GM12878 (cell line): ENCODE results near the gene MAP2K7. TPM values are rescaled to one million over a fixed set of nuclear protein-coding genes. Genes with fewer than 3 reads are reported as not detected.

Source experiments
- ATAC-seq: fragments of 200-7000 bp; cut with Tn5 transposase; 3 replicates; pipeline ENCODE4 v1.9.1; 2020; ENCODE audit warnings: mild to moderate bottlenecking, moderate library complexity
- BruUV-seq: library from RNA; stranded (reverse); fragments of 400-500 nt; replicated peaks from 2 replicates; lab custom pipeline; 2021; lab: Mats Ljungman, UMichigan
- CTCF ChIA-PET: fragments of 300-600 bp; sonication (Branson Sonifier 250); formaldehyde crosslinking; extraction: SDS; loops from one replicate; lab custom pipeline; 2021; ENCODE audit warnings: inconsistent platforms; lab: Yijun Ruan, JAX
- POLR2A ChIA-PET: fragments of 350-600 bp; formaldehyde crosslinking; extraction: SDS; loops from one replicate; lab custom pipeline; 2021; ENCODE audit warnings: inconsistent platforms; lab: Charles Lee
- RAD21 ChIA-PET: fragments of 300-600 bp; sonication (Branson Sonifier 250); formaldehyde crosslinking; loops from one replicate; lab custom pipeline; 2023; ENCODE audit warnings: antibody characterized with exemption; ENCODE audit not compliant: unreplicated experiment; lab: Charles Lee
- SMC1A ChIA-PET: fragments of 300-600 bp; sonication (Branson Sonifier 250); formaldehyde crosslinking; loops from one replicate; lab custom pipeline; 2023; ENCODE audit not compliant: unreplicated experiment, uncharacterized antibody; lab: Charles Lee
- DNase-seq: peaks from one replicate; pipeline ENCODE4 v3.0.0-alpha.2; 2011; ENCODE audit warnings: low read depth, low spot score
- FAIRE-seq: peaks from 3 replicates; lab custom pipeline; 2011; peaks lifted over from hg19 to GRCh38; lab: Jason Lieb, UNC
- H2AFZ ChIP-seq: 2 replicates; pipeline ENCODE4 v1.6.0; 2011; ENCODE audit warnings: low read depth, low read length, control low read depth; ENCODE audit not compliant: control insufficient read depth
- H3K27ac ChIP-seq: 2 replicates; pipeline ENCODE4 v1.5.1; 2011; ENCODE audit warnings: control low read depth; ENCODE audit not compliant: control insufficient read depth, insufficient read depth
- H3K27me3 ChIP-seq, 2 experiments: replicated peaks in 1 of 2; 2 replicates each; pipeline versions ENCODE4 v1.6.0 to v1.6.1; 2011; ENCODE audit warnings: low read length in 1 of 2; ENCODE audit not compliant: control insufficient read depth in 2 of 2, insufficient read depth in 2 of 2
- H3K36me3 ChIP-seq, 2 experiments: 2 replicates each; pipeline ENCODE4 v1.5.1; 2011; ENCODE audit warnings: low read length in 1 of 2; ENCODE audit not compliant: control insufficient read depth in 2 of 2, insufficient read depth in 2 of 2
- H3K4me1 ChIP-seq: 2 replicates; pipeline ENCODE4 v1.6.1; 2011; ENCODE audit warnings: mild to moderate bottlenecking, low read length, moderate library complexity, mixed read lengths; ENCODE audit not compliant: control insufficient read depth, insufficient read depth
- H3K4me2 ChIP-seq: 2 replicates; pipeline ENCODE4 v1.6.0; 2011; ENCODE audit warnings: control low read depth; ENCODE audit not compliant: control insufficient read depth, insufficient read depth
- H3K4me3 ChIP-seq: fragments of 200-600 bp; sonication (generic); 2 replicates; pipeline ENCODE4 v1.5.1; 2016
- H3K79me2 ChIP-seq: 2 replicates; pipeline ENCODE4 v1.6.0; 2011; ENCODE audit warnings: low read length; ENCODE audit not compliant: control insufficient read depth, insufficient read depth
- H3K9ac ChIP-seq: 2 replicates; pipeline ENCODE4 v1.8.0; 2011; ENCODE audit warnings: low read length, control low read depth, mixed read lengths; ENCODE audit not compliant: control insufficient read depth, insufficient read depth
- H3K9me3 ChIP-seq: replicated peaks from 3 replicates; pipeline ENCODE4 v1.5.1; 2011; ENCODE audit warnings: mild to moderate bottlenecking, low read length; ENCODE audit not compliant: control insufficient read depth, insufficient read depth
- H4K20me1 ChIP-seq: 2 replicates; pipeline ENCODE4 v1.6.0; 2011; ENCODE audit not compliant: control insufficient read depth, insufficient read depth
- MEF2B ChIP-seq: fragments of 450-650 bp; IDR thresholded peaks from 2 replicates; pipeline ENCODE4 v1.6.1; 2018; ENCODE audit warnings: mild to moderate bottlenecking, moderate library complexity; ENCODE audit not compliant: partially characterized antibody, poor library complexity, severe bottlenecking
- SIX5 ChIP-seq: IDR thresholded peaks from 2 replicates; pipeline ENCODE4 v1.6.1; 2011; ENCODE audit warnings: mild to moderate bottlenecking, low read depth, low read length, moderate library complexity; ENCODE audit not compliant: severe bottlenecking
- STAT1 ChIP-seq: fragments of 450-650 bp; conservative IDR thresholded peaks from 2 replicates; pipeline ENCODE4 v1.6.1; 2014; ENCODE audit warnings: antibody characterized with exemption, mild to moderate bottlenecking
- TAF1 ChIP-seq: IDR thresholded peaks from 2 replicates; pipeline ENCODE4 v1.6.1; 2011; ENCODE audit warnings: mild to moderate bottlenecking, low read depth, low read length, borderline replicate concordance
- WGBS: methylation state at CpG from one replicate; pipeline ENCODE4 v1.1.6; 2016; ENCODE audit warnings: low lambda C conversion rate; ENCODE audit not compliant: insufficient replicate concordance, insufficient coverage; ENCODE audit errors: missing lambda C conversion rate; 5-methylcytosine and 5-hydroxymethylcytosine counted together
- in situ Hi-C: fragments of 300-500 bp; cut with MboI; formaldehyde crosslinking; loops from 9 replicates; pipeline ENCODE4 v1.14.3; 2018; ENCODE audit warnings: mixed read lengths
- intact Hi-C: fragments of 100-400 bp; cut with micrococcal nuclease; formaldehyde crosslinking; loops from one replicate; pipeline ENCODE4 v1.14.2; 2022; ENCODE audit not compliant: unreplicated experiment
- polyA plus RNA-seq, 11 experiments: library from polyadenylated mRNA; depleted of rRNA in 4 of 11; unstranded in 6 of 11; stranded (reverse) in 5 of 11; fragments of >200 nt; fragmentation: Nextera tagmentation in 4 of 11; fragmentation: Illumina TruSeq in 1 of 11; extraction: Ambion mirVana in 4 of 11; extraction: Trizol in 1 of 11; gene quantifications; 1 replicate in 1 of 11; 2 replicates in 10 of 11; pipeline versions ENCODE4 v1.2.1 to v1.2.3, GENCODE V29; 2011 to 2016; ENCODE audit warnings: inconsistent platforms in 2 of 11, missing spikeins in 2 of 11, low read depth in 1 of 11
- total RNA-seq, 4 experiments: library from RNA; depleted of rRNA in 3 of 4; stranded (reverse); fragments of >200 nt in 3 of 4; fragmentation: Illumina TruSeq in 1 of 4; extraction: Trizol in 1 of 4; gene quantifications; 2 replicates each; pipeline versions ENCODE4 v1.2.1 to v1.2.3, GENCODE V29; 2013 to 2021
- TF ChIP-seq, protein P1 (sequence below): IDR thresholded peaks from 2 replicates; pipeline ENCODE4 v1.6.1; 2011; ENCODE audit warnings: mild to moderate bottlenecking, low read depth, low read length, moderate library complexity; ENCODE audit not compliant: insufficient replicate concordance
- TF ChIP-seq, protein P2 (sequence below): IDR thresholded peaks from 2 replicates; pipeline ENCODE4 v1.6.1; 2012; ENCODE audit warnings: low read depth, low read length, improper control_type of control experiment

The MAP2K7 gene
- total and polyA plus RNA-seq, 10 of the 15 experiments (the other 5 are each of a cell fraction or from before 2014, with no cell fraction given): 0.34 to 32.2 (median 6.7) TPM

- TF ChIP-seq, protein P1, sequence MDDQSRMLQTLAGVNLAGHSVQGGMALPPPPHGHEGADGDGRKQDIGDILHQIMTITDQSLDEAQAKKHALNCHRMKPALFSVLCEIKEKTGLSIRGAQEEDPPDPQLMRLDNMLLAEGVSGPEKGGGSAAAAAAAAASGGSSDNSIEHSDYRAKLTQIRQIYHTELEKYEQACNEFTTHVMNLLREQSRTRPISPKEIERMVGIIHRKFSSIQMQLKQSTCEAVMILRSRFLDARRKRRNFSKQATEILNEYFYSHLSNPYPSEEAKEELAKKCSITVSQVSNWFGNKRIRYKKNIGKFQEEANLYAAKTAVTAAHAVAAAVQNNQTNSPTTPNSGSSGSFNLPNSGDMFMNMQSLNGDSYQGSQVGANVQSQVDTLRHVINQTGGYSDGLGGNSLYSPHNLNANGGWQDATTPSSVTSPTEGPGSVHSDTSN: no peak
- TF ChIP-seq, protein P2, sequence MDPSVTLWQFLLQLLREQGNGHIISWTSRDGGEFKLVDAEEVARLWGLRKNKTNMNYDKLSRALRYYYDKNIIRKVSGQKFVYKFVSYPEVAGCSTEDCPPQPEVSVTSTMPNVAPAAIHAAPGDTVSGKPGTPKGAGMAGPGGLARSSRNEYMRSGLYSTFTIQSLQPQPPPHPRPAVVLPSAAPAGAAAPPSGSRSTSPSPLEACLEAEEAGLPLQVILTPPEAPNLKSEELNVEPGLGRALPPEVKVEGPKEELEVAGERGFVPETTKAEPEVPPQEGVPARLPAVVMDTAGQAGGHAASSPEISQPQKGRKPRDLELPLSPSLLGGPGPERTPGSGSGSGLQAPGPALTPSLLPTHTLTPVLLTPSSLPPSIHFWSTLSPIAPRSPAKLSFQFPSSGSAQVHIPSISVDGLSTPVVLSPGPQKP: no peak
- TF ChIP-seq STAT1: no peak
- TF ChIP-seq MEF2B: no peak
- no peak for TF ChIP-seq SIX5
Observed at GRCh38 chr19:7866399-7867091, 37.1 kb upstream of the MAP2K7 start (continued).

DNA sequence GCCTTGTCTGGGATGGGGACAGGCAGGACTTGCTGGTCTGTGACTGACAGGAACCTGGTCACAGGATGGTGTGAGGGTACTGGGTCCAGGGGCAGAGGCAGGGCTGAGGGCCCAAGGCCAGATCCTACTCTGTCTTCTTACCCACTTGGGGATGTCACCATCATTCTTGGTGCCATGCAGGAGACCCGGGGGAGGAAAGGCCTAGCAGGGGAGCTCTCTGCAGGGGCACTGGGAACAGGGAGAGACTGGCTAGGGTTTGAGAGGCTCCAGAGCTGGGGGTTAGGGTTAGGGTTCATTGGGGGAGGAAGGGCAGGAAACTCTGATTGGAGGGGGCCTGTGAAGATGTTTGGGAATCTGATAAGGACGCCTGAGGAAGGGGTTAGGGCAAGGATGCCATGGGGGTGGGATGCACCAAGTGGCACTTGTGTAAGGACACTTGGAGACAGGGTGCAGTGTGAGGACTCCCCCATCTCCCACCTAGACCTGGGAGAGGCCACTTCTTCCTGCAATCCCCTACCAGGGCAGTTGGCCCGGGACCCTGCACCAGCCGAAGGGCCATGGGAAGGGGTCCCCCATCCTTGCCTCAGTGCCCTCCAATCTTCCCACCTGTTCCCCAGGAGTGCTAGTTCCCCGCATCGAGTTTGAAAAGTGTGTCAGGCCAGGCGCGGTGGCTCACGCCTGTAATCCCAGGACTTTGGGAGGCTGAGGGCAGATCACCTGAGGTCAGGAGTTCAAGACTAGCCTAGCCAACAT lies 36.4 kb upstream of the MAP2K7 start:
- intact Hi-C loops (no loop called here), in situ Hi-C loops (no loop called here)
- H3K4me3 ChIP-seq: no peak overlapping the region
- WGBS: 76% methylated on average over 9 of the region's 9 CpGs
- H3K27ac ChIP-seq: no peak overlapping the region
- FAIRE-seq: no peak
- no peaks in the 10 kb centered on the region for H4K20me1 ChIP-seq
- ATAC-seq: no peak
- no peak overlapping the region for H2AFZ ChIP-seq
- no peaks in the 10 kb centered on the region for H3K36me3 ChIP-seq
- ChIA-PET CTCF (interaction anchor here (0.8 kb wide), 1 partner anchor 36 kb away, joined by 4 read pairs; no protein-coding TSS in a partner anchor), RAD21 (no interaction called here), POLR2A (no interaction called here), SMC1A (no interaction called here)
- BruUV-seq: no TSS peak
- no peak for TF ChIP-seq TAF1
- H3K9ac ChIP-seq: no peak overlapping the region
- no peak for DNase-seq
- peaks cover 13% of the 10 kb centered on the region; the same call in 1 of the 2 replicates for H3K4me1 ChIP-seq
- peaks cover 2 to 7% of the 10 kb centered on the region in 2 experiments; a peak in 3 of 4 replicates for H3K27me3 ChIP-seq
- no peaks in the 10 kb centered on the region for H3K79me2 ChIP-seq
- no peaks in the 10 kb centered on the region; the same call in 2 of the 3 replicates for H3K9me3 ChIP-seq
- H3K4me2 ChIP-seq: no peak overlapping the region
